Measurements from ENCODE around the gene WDR64. TPM values are rescaled to one million over a fixed set of nuclear protein-coding genes. Genes with fewer than 3 reads are reported as not detected.

WDR64 gene
- total and polyA plus RNA-seq, 2 donors (not counting 3 experiments of a cell fraction or from before 2014, with no cell fraction given), result not detected

- no peak for TF ChIP-seq JUN (IDR thresholded peaks at IDR 0.05; ENCODE audit: borderline replicate concordance, insufficient read depth, insufficient read length, low read depth)
- no peak for TF ChIP-seq MAX (IDR thresholded peaks at IDR 0.05; ENCODE audit: insufficient read depth, insufficient read length)
- TF ChIP-seq POLR2AphosphoS5 (IDR thresholded peaks at IDR 0.05; ENCODE audit: insufficient read depth, low read depth, low read length), result no peak
- no peak for TF ChIP-seq MYC (IDR thresholded peaks at IDR 0.05; ENCODE audit: low read depth, low read length)
- TF ChIP-seq GATA2 (IDR thresholded peaks at IDR 0.05; ENCODE audit: insufficient read depth, insufficient read length, low read depth, low read length), result no peak
- TF ChIP-seq FOS (IDR thresholded peaks at IDR 0.05; ENCODE audit: borderline replicate concordance, insufficient read depth, low read length), result no peak
- no peak for TF ChIP-seq POLR2A (IDR thresholded peaks at IDR 0.05; ENCODE audit: low read depth, low read length)
- no peak for TF ChIP-seq CTCF (IDR thresholded peaks at IDR 0.05; ENCODE audit: extremely low read depth in 1 of 2, insufficient read depth in 1 of 2, low read depth in 1 of 2, low read length in 2 of 2)
- no peak for TF ChIP-seq EZH2 (IDR thresholded peaks at IDR 0.05; ENCODE audit: borderline replicate concordance, low read depth, low read length, severe bottlenecking)
- Histone ChIP-seq H3K36me3 (ENCODE audit: control insufficient read depth in 2 of 2, extremely low read depth in 1 of 2, insufficient read depth in 2 of 2, low read length in 2 of 2) (no peaks in the 10 kb centered on the region), H3K4me1 (ENCODE audit: control insufficient read depth, extremely low read depth, insufficient read depth, low read length) (no peaks in the 10 kb centered on the region), H3K79me2 (ENCODE audit: control insufficient read depth, insufficient read depth, low read length) (no peaks in the 10 kb centered on the region), H3K4me3 (replicated peaks in 1 of 3; ENCODE audit: insufficient read depth in 1 of 3, low read depth in 1 of 3, low read length in 3 of 3) (no peak overlapping the region), H2AFZ (ENCODE audit: low read depth, low read length) (no peak overlapping the region), H3K9ac (replicated peaks; ENCODE audit: extremely low read depth, insufficient read depth, low read length) (no peak overlapping the region), H4K20me1 (replicated peaks; ENCODE audit: control insufficient read depth, extremely low read depth, insufficient read depth, low read length) (no peaks in the 10 kb centered on the region), H3K4me2 (ENCODE audit: insufficient read depth, low read length) (no peak overlapping the region), H3K27ac (ENCODE audit: insufficient read depth, low read depth, low read length) (no peak overlapping the region), H3K9me1 (replicated peaks; ENCODE audit: control insufficient read depth, extremely low read depth, insufficient read depth, low read length) (no peaks in the 10 kb centered on the region), H3K27me3 (ENCODE audit: control insufficient read depth in 2 of 2, insufficient read depth in 2 of 2, low read length in 2 of 2) (no peaks in the 10 kb centered on the region), H3K9me3 (replicated peaks; ENCODE audit: control insufficient read depth, insufficient read depth, low read length) (no peaks in the 10 kb centered on the region)
- FAIRE-seq, result no peak
- dilution Hi-C loops (cut with MboI; ENCODE audit: extremely low pct_ligation_motif_present, low sequenced_read_pairs) (no loop called here), intact Hi-C loops (cut with micrococcal nuclease) (no loop called here)
- ChIA-PET POLR2A (no interaction called here), CTCF (no interaction called here)
- no TSS peak for BruUV-seq (replicated peaks)
- DNase-seq (ENCODE audit: low read depth, low spot score), result no peak
These were observed 115.7 kb downstream of the WDR64 start for GRCh38 chr1:241767737-241768136.

All from endothelial cell of umbilical vein (primary cell).